ENCODE results near the gene CEP164.

DNA sequence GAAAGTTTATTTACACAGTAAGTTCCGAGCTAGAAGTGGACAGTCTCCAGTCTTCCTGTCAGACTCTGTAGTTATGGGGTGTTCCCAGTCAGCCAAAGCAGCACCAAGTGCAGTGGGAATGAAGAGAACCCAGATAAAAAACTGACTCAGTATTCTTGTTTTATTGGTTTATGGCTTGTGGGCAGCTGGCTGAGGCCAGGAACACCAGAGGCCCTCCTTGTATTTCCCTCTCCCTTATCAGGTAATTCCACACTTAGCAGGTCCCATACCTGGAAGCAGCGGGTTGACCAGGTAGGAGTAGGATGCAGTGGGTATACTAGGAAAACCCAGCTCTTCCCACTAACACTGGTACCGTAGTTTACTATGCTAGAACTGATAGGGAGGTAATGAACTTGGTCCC lies 40.0 kb upstream of the CEP164 start:
- TF ChIP-seq CTCF (IDR thresholded peaks at IDR 0.05; ENCODE audit: low read depth, low read length) (no peak), MYC (IDR thresholded peaks at IDR 0.05; ENCODE audit: low read depth, low read length) (no peak), POLR2A (IDR thresholded peaks at IDR 0.05; ENCODE audit: extremely low read depth, insufficient read length) (no peak)
